Activated T-cell treated with anti-CD3 and anti-CD28 coated beads, Interleukin-2, amount 50 U/mL, for 24 hours (primary cell): ENCODE data around the gene DPCD.

Source experiments
- DNase-seq: peaks from one replicate; pipeline ENCODE4 v3.0.0-alpha.2; 2020
- H3K27ac Mint-ChIP-seq: 2 replicates; pipeline ENCODE4 v1.8.0; 2020; ENCODE audit warnings: mild to moderate bottlenecking, mixed read lengths
- H3K27me3 Mint-ChIP-seq: 2 replicates; pipeline ENCODE4 v1.8.0; 2020; ENCODE audit warnings: mixed read lengths
- H3K36me3 Mint-ChIP-seq: 2 replicates; pipeline ENCODE4 v1.8.0; 2020; ENCODE audit warnings: low read depth, mixed read lengths
- H3K4me1 Mint-ChIP-seq: 2 replicates; pipeline ENCODE4 v1.8.0; 2020; ENCODE audit warnings: low read depth, mixed read lengths
- H3K4me3 Mint-ChIP-seq: 2 replicates; pipeline ENCODE4 v1.8.0; 2020; ENCODE audit warnings: mild to moderate bottlenecking, moderate library complexity, mixed read lengths
- H3K9me3 Mint-ChIP-seq: 2 replicates; pipeline ENCODE4 v1.8.0; 2020; ENCODE audit warnings: mixed read lengths

Gene DPCD

DNA sequence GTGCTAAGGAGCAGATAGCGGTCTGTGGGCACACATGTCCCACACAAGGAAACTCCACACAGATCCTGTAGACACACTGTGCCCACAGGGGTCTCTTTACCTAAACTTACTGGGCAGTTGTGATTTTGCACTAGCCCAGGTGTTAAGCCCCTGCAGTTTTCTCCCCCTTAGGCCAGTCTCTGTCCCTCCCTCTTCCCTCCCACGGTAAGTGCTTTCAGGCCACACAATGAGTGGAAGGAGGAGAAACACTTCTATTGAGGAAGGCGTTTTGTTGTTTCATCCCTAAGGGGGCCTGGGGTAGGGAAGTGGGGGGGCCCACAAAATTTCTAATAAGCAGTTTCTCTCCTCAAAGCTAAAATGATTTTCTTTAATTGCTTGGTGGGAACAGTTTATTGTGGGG is 55.4 kb downstream of the DPCD start:
- peaks cover 12% of the 10 kb centered on the region for H3K4me1 Mint-ChIP-seq
- no peak for DNase-seq
- H3K36me3 Mint-ChIP-seq, result peaks cover 67% of the 10 kb centered on the region
- no peak overlapping the region for H3K27ac Mint-ChIP-seq
- H3K9me3 Mint-ChIP-seq, result no peaks in the 10 kb centered on the region
- H3K27me3 Mint-ChIP-seq, result no peaks in the 10 kb centered on the region
- H3K4me3 Mint-ChIP-seq, result no peak overlapping the region

DNA sequence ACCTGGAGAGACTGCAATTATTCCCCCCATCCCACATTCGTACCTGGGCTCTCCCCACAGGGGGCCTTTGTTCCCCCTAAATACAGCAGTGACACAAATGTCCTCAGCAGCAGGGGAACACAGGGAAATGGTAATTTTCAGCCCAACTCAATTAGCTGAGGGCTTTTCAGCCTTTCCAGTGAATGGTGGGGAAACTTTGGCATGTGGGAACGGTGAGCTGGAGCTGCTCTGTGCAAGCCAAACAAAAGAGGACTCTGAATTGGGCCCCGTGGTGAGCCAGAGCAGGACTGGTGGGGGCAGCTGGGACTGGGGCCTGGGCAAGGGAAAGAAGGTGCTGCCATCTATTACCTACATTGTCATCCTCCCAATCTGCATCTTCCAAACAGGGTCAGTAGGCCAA is 55.9 kb downstream of the DPCD start:
- no peak for DNase-seq
- Mint-ChIP-seq H3K9me3 (no peaks in the 10 kb centered on the region), H3K27ac (no peak overlapping the region), H3K4me1 (peaks cover 12% of the 10 kb centered on the region), H3K4me3 (no peak overlapping the region), H3K36me3 (peaks cover 67% of the 10 kb centered on the region), H3K27me3 (no peaks in the 10 kb centered on the region)

DNA sequence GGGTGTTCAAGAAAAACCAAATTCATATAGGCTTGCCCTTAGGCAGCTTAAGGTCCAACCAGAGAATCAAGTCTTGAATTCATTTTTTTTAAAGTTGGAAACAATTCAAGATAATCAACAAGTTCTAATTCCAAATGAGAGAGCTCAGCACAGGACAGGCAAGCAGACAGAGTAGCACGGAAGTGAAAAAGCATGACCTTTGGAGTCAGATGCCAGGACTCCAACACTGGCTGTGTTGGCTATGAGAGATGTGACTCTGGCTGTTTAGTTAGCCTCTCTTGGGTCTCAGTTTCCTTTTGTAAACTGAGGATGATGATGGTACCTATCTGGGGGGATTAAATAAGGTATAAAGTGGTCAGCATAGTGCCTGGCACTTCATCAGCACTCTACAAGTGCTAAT is 57.5 kb downstream of the DPCD start:
- DNase-seq, result no peak
- Mint-ChIP-seq H3K9me3 (no peaks in the 10 kb centered on the region), H3K36me3 (peaks cover 69% of the 10 kb centered on the region), H3K27me3 (no peaks in the 10 kb centered on the region), H3K27ac (peak overlapping the region; percentile 74), H3K4me3 (no peak overlapping the region), H3K4me1 (peaks cover 12% of the 10 kb centered on the region)

DNA sequence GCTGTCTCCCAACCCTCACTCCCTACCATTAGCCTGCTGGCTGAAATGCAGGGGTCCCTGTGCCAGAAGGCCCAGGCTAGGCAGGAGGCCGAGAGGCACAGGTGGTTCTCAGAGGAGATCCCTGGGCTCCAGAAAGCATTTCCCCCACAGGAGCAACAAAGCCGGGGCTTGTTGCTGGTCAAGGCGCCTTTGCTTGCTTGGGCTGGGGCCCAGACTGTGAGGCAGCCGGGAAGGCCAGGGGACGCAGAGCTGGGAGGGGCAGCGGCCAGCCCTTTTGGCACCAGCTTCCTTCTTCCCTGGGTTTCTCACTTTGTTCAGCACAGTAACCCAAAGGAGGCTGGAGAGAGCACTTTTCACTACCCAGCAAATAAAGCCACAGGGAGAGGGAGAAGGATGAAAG is 58.2 kb downstream of the DPCD start:
- peaks cover 68% of the 10 kb centered on the region for H3K36me3 Mint-ChIP-seq
- DNase-seq, result no peak
- H3K9me3 Mint-ChIP-seq, result no peaks in the 10 kb centered on the region
- H3K27ac Mint-ChIP-seq, result no peak overlapping the region
- H3K4me3 Mint-ChIP-seq, result no peak overlapping the region
- H3K4me1 Mint-ChIP-seq, result peaks cover 11% of the 10 kb centered on the region
- H3K27me3 Mint-ChIP-seq, result no peaks in the 10 kb centered on the region

DNA sequence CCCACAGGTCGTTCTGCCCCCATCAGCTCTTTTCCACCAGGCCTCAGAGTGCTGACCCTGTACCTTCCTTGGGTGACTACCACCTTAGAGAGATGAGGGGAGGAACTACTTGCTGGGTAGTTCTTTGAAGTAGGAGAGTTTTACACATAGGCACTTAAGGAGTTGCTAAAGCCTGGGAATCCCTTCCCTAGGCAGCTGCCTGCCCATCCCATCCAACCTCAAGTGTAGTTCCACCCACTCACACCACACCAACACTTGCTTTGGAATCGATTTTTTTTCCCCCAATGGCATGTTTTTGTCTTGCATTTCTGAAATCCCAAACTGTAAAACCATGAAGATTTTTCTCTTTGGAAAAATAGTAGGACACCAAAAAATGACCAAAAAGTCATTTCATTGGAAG is 59.1 kb downstream of the DPCD start:
- peaks cover 9% of the 10 kb centered on the region for H3K4me1 Mint-ChIP-seq

DNA sequence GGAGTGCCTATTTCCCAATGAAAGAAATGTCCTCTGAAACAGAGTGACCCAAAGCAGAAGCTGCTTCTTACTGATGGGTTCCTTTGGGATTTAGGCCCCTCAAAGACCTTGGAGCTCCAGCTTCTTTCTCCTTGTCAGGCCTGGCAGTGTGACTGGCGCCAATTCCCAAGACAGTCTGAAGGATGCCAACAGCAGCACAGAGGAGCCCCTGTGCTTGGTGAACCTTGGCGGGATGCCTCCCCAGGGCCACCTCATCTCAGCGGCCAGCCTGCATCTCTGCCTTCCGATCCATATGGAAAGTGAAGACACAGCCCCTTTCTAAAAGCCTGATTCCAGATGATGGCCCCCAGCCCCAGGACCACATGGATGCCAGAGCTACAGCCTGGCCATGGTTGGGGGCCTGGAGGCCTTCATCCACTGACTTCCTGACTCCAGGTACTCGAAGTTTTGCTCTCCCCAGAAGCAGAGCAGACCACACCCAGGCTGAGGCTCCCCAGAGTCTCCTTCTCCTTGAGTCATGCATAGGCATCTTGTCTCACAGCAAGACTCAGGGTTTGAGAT is 61.5 kb downstream of the DPCD start:
- Mint-ChIP-seq H3K4me1 (peaks cover 7% of the 10 kb centered on the region), H3K27me3 (no peaks in the 10 kb centered on the region), H3K27ac (no peak overlapping the region), H3K9me3 (no peaks in the 10 kb centered on the region), H3K4me3 (no peak overlapping the region), H3K36me3 (peaks cover 47% of the 10 kb centered on the region)
- DNase-seq, result no peak

More for the DNA sequence above, 59.1 kb downstream of the DPCD start:
- Mint-ChIP-seq H3K27me3 (no peaks in the 10 kb centered on the region), H3K36me3 (peaks cover 63% of the 10 kb centered on the region), H3K27ac (no peak overlapping the region), H3K9me3 (no peaks in the 10 kb centered on the region), H3K4me3 (no peak overlapping the region)
- no peak for DNase-seq

DNA sequence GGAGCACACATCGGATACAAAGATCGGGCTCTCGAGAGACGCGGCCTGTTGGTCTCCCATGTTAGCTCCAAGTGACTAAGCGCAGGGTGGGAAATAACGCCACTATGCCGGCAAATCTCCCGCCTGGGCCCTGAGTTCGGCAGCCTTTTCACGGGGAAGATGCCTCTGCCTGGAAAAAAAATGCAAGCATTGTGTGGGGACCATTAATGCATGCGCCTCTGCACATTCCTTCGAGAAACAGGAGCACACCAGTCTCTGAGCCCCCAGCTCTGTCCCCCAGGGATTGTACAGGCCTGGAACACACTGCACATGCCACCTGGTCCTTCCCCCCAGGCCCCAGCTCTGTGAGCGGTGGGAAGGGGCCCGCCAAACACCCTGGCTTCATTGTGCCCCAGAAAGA is 62.7 kb downstream of the DPCD start:
- Mint-ChIP-seq H3K4me3 (no peak overlapping the region), H3K27ac (no peak overlapping the region), H3K27me3 (no peaks in the 10 kb centered on the region), H3K9me3 (no peaks in the 10 kb centered on the region), H3K4me1 (peaks cover 4% of the 10 kb centered on the region), H3K36me3 (peaks cover 48% of the 10 kb centered on the region)
- DNase-seq, result no peak

DNA sequence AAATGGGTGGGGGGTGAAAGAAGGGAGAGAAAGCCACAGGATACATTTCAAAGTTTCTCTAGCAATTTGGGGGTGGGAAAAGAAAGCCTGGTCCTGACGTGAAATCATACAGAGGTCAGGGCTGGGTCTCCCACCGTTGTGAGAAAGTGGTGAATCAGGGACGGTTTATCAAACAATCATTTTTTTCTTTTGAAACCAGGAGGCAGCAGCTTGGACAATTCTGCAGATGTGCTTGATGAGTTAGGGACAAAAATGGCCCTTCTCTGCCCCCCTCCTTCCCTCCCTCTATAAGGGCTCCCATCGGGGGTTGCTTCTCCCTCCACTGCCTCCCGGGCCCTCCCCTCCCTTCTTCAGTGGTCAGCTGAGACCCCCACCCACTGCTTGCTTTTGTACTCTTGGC is 63.2 kb downstream of the DPCD start:
- no peak overlapping the region for H3K27ac Mint-ChIP-seq
- H3K27me3 Mint-ChIP-seq, result no peaks in the 10 kb centered on the region
- H3K36me3 Mint-ChIP-seq, result peaks cover 53% of the 10 kb centered on the region
- no peak for DNase-seq
- no peak overlapping the region for H3K4me3 Mint-ChIP-seq
- no peaks in the 10 kb centered on the region for H3K9me3 Mint-ChIP-seq
- peaks cover 4% of the 10 kb centered on the region for H3K4me1 Mint-ChIP-seq

DNA sequence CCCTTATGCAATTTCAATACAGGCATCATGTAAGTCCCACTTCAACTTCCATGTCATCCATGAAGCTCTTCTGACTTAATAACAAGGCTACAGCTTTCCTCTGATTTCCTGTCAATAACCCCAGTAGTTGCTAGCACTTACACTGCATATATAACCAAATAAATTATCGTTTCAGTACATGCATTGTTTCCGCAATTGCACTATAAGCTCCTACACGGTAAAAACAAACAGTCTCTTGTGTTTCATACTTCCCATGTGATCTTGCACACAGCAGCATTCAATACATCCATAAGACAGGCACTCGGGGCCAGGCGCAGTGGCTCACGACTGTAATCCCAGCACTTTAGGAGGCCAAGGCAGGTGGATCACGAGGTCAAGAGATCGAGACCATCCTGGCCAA is 65.4 kb downstream of the DPCD start:
- Mint-ChIP-seq H3K36me3 (peaks cover 54% of the 10 kb centered on the region), H3K27ac (no peak overlapping the region), H3K4me3 (no peak overlapping the region), H3K4me1 (peaks cover 3% of the 10 kb centered on the region), H3K27me3 (no peaks in the 10 kb centered on the region), H3K9me3 (no peaks in the 10 kb centered on the region)
- no peak for DNase-seq

DNA sequence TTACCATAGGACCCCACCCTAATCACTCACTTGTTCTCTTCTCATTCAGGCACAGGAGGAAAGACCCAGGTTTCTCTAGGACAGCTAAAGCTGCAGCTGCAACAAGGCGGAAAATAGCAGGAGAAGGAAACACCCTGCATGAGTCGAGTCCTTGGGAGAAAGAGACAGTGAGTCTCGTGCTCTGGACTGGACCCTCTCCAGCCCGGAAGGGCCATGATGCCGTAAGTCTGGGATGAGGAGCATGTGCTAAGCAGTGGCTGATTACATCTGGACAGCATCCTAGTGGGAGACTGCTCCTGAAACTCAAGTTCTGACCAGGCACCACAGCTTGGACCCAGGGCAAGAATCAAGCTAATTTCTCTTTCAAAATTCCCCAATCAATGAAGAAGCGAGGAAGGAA is 67.4 kb downstream of the DPCD start:
- Mint-ChIP-seq H3K36me3 (peaks cover 55% of the 10 kb centered on the region), H3K27me3 (no peaks in the 10 kb centered on the region), H3K9me3 (no peaks in the 10 kb centered on the region), H3K4me3 (no peak overlapping the region), H3K27ac (peak overlapping the region; percentile 1), H3K4me1 (no peaks in the 10 kb centered on the region)
- DNase-seq, result no peak

DNA sequence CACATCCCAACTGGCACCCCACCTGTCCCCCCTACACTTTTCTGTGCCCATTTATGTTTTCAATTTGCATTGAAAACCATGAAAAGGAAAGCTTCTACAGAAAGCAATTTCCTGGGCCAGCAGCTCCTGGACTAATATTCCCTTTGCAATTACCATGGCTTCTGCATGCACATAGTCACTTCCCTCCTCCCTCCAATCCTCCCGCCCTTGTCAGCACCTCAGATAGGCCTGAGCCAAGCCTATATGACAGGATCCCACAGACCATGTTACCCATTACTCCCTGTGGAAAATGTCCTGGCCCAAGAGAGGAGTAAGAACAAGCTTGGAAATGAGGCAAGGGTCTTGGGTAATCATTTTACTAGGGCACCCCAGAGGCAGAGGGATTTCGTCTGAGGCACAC is 68.8 kb downstream of the DPCD start:
- DNase-seq, result no peak
- Mint-ChIP-seq H3K4me1 (no peaks in the 10 kb centered on the region), H3K4me3 (no peak overlapping the region), H3K27me3 (no peaks in the 10 kb centered on the region), H3K36me3 (peaks cover 62% of the 10 kb centered on the region), H3K9me3 (no peaks in the 10 kb centered on the region), H3K27ac (no peak overlapping the region)

DNA sequence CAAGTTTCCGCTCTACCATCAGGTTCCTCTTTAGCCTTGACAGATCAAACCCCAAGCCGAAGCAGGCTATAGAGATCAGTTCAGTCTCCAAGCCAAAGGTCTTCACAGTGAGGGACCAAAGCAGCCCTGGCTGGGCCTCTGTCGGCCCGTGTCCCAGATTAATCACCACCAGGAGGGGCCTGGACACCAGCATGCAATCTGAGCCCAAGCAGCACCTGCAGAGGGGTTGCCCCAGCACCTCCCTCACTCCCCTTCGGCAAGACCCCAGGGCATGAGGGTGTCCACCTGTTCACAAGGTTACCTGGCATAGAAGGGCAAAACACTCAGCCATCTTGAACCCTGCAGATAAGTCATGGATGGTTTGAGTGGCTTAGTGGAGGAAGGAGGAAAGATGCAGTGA is 70.9 kb downstream of the DPCD start:
- peaks cover 4% of the 10 kb centered on the region for H3K4me1 Mint-ChIP-seq
- no peak overlapping the region for H3K27ac Mint-ChIP-seq
- H3K27me3 Mint-ChIP-seq, result no peaks in the 10 kb centered on the region
- no peak overlapping the region for H3K4me3 Mint-ChIP-seq
- peaks cover 83% of the 10 kb centered on the region for H3K36me3 Mint-ChIP-seq
- no peak for DNase-seq
- no peaks in the 10 kb centered on the region for H3K9me3 Mint-ChIP-seq
